ENCODE results near the gene TIGAR. TPM values are rescaled to one million over a fixed set of nuclear protein-coding genes. Genes with fewer than 3 reads are reported as not detected.

Gene TIGAR
- total RNA-seq, 1 donor from 2014 or later, result 18.3 TPM

DNA sequence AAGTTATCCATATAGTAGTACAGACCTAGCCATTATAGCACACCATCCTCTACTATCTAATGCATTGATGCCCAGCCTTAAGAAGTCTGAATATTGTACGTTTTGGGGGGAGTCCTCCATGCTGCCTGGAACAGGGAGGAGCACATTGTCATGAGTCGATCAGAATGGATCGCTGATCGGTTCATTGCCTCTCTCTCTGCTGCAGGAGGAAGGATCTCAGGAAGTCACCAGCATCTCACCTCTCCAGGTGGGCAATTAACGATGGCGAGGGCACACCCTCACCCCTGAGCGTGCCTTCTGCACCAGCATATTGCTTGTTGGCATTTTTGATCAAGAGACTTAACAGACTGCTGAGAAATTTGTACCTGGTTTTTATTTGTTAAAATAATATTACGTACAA, 35.9 kb upstream of the TIGAR start:
- no peak for DNase-seq (ENCODE audit: low read depth)

DNA sequence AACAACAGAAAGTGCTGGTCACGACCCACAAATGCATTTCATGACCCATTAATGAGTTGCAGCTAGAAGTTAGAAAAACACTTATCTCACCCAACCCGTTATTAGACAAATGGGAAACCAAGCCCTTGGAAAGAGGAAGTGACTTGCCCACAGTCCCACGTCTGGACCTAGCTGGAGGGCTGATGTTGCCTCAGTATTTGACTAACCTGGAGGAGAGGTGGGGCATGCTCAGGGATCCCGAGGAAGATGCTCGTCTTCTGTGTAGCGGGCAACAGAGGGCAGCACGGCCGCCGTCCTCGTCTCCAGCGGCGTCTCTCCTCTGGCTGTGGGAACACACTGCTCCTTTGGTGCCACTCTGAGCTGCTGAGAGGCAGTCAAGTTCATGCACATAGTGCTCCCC, 34.8 kb upstream of the TIGAR start:
- H3K27me3 ChIP-seq (ENCODE audit: control insufficient read depth, insufficient read depth, low read length), result peaks cover 2% of the 10 kb centered on the region
- no peak overlapping the region for H3K4me3 ChIP-seq (ENCODE audit: low read depth, low read length)
- no peak for DNase-seq (ENCODE audit: low read depth)
- no peak for TF ChIP-seq CTCF (IDR thresholded peaks at IDR 0.05; ENCODE audit: insufficient read depth, low read length, poor library complexity, severe bottlenecking)
- H3K36me3 ChIP-seq (ENCODE audit: control insufficient read depth, insufficient read depth, low read length), result no peaks in the 10 kb centered on the region

More for the DNA sequence above, 35.9 kb upstream of the TIGAR start:
- no peaks in the 10 kb centered on the region for H3K36me3 ChIP-seq (ENCODE audit: control insufficient read depth, insufficient read depth, low read length)
- no peak for TF ChIP-seq CTCF (IDR thresholded peaks at IDR 0.05; ENCODE audit: insufficient read depth, low read length, poor library complexity, severe bottlenecking)
- peaks cover 2% of the 10 kb centered on the region for H3K27me3 ChIP-seq (ENCODE audit: control insufficient read depth, insufficient read depth, low read length)
- no peak overlapping the region for H3K4me3 ChIP-seq (ENCODE audit: low read depth, low read length)

GRCh38 chr12:4286771-4287317, 34.2 kb upstream of the TIGAR start:
- peaks cover 2% of the 10 kb centered on the region for H3K27me3 ChIP-seq (ENCODE audit: control insufficient read depth, insufficient read depth, low read length)
- no peak for TF ChIP-seq CTCF (IDR thresholded peaks at IDR 0.05; ENCODE audit: insufficient read depth, low read length, poor library complexity, severe bottlenecking)
- no peak for DNase-seq (ENCODE audit: low read depth)
- no peak overlapping the region for H3K4me3 ChIP-seq (ENCODE audit: low read depth, low read length)
- H3K36me3 ChIP-seq (ENCODE audit: control insufficient read depth, insufficient read depth, low read length), result no peaks in the 10 kb centered on the region

- H3K4me3 ChIP-seq (ENCODE audit: low read depth, low read length), result no peak overlapping the region
- no peaks in the 10 kb centered on the region for H3K36me3 ChIP-seq (ENCODE audit: control insufficient read depth, insufficient read depth, low read length)
- H3K27me3 ChIP-seq (ENCODE audit: control insufficient read depth, insufficient read depth, low read length), result peaks cover 2% of the 10 kb centered on the region
- no peak for DNase-seq (ENCODE audit: low read depth)
- TF ChIP-seq CTCF (IDR thresholded peaks at IDR 0.05; ENCODE audit: insufficient read depth, low read length, poor library complexity, severe bottlenecking), result no peak
Measured at GRCh38 chr12:4287325-4288211, 33.4 kb upstream of the TIGAR start.

DNA sequence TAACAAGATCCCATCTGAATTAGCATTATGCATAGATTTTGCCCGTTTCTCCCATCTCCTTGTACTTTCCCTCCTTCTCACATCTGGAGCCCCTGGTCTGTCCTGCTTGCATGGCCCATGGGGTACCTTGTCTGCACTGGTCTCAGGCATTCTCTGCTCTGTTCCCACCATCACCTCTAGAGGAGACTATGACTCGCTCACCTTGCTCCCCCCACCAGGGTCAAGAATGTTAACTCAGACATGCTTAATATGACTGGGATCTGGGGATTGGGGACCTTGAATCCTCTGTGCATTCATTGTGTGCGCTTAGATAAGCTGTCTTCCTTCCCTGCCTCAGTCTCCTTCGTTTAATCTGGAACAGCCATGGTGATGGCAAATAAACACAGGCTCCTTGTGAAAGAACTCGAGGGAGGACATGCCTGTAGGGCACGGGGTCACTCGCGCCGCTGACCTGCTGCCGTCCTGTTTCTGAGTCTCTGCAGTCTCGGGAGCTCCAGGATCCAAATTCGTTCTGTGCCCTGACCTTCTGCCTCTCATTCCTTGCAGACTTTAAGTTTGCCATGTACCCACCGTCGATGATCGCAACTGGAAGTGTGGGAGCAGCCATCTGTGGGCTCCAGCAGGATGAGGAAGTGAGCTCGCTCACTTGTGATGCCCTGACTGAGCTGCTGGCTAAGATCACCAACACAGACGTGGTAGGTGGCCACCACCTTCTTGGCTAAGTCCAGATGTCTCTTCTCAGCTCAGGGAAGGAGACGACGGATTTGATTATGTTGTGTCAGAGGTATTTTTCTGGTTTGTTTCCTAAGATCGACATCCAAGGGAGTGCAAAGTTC, 32.5 kb upstream of the TIGAR start:
- DNase-seq (ENCODE audit: low read depth), result no peak
- Histone ChIP-seq H3K27me3 (ENCODE audit: control insufficient read depth, insufficient read depth, low read length) (peaks cover 2% of the 10 kb centered on the region), H3K36me3 (ENCODE audit: control insufficient read depth, insufficient read depth, low read length) (no peaks in the 10 kb centered on the region), H3K4me3 (ENCODE audit: low read depth, low read length) (no peak overlapping the region)
- TF ChIP-seq CTCF (IDR thresholded peaks at IDR 0.05; ENCODE audit: insufficient read depth, low read length, poor library complexity, severe bottlenecking), result no peak

Measured in kidney epithelial cell (primary cell).